ENCODE data around the gene XYLB. TPM values are rescaled to one million over a fixed set of nuclear protein-coding genes. Genes with fewer than 3 reads are reported as not detected.

The XYLB gene
- total and polyA plus RNA-seq, 10 donors = 0.33 to 12.3 (median 2.1) TPM

- DNase-seq = no peak
- intact Hi-C loops (cut with DNase I; ENCODE audit: low total_unique reads) = no loop called here
- no peaks in the 10 kb centered on the region for H3K36me3 ChIP-seq
- no peaks in the 10 kb centered on the region for H3K27me3 ChIP-seq (replicated peaks in 1 of 7)
- no peak overlapping the region for H3K27ac ChIP-seq
- H3K4me3 ChIP-seq = no peak overlapping the region
- no peak for TF ChIP-seq POLR2A (IDR thresholded peaks at IDR 0.05)
- TF ChIP-seq POLR2AphosphoS5 (IDR thresholded peaks at IDR 0.05) = no peak
- TF ChIP-seq CTCF (IDR thresholded peaks at IDR 0.05 in 8 of 11, conservative IDR thresholded peaks at IDR 0.05 in 3 of 11) = no peak
- H3K9me3 ChIP-seq = no peaks in the 10 kb centered on the region
- no peaks in the 10 kb centered on the region for H3K4me1 ChIP-seq
- 19 to 44% (median 30%) methylated on average over 3 of the region's 3 CpGs for WGBS, 5 donors
Observed at GRCh38 chr3:38332201-38332600, 14.4 kb upstream of the XYLB start.

GRCh38 chr3:38334142-38335055, 12.2 kb upstream of the XYLB start:
- no peaks in the 10 kb centered on the region for H3K9me3 ChIP-seq
- H3K4me3 ChIP-seq = no peak overlapping the region
- H3K36me3 ChIP-seq = no peaks in the 10 kb centered on the region
- H3K4me1 ChIP-seq = no peaks in the 10 kb centered on the region
- DNase-seq = no peak
- no peak overlapping the region for H3K27ac ChIP-seq
- intact Hi-C loops (cut with DNase I; ENCODE audit: low total_unique reads) = no loop called here
- no peaks in the 10 kb centered on the region for H3K27me3 ChIP-seq (replicated peaks in 1 of 7)
- WGBS, 5 donors = 72 to 82% (median 78%) methylated on average over 5 of the region's 5 CpGs
- TF ChIP-seq POLR2A (IDR thresholded peaks at IDR 0.05) (no peak), POLR2AphosphoS5 (IDR thresholded peaks at IDR 0.05) (no peak), CTCF (IDR thresholded peaks at IDR 0.05 in 8 of 11, conservative IDR thresholded peaks at IDR 0.05 in 3 of 11) (no peak)

- Histone ChIP-seq H3K27ac (no peak overlapping the region), H3K27me3 (replicated peaks in 1 of 7) (no peaks in the 10 kb centered on the region), H3K4me3 (no peak overlapping the region), H3K4me1 (no peaks in the 10 kb centered on the region), H3K9me3 (no peaks in the 10 kb centered on the region), H3K36me3 (no peaks in the 10 kb centered on the region)
- no peak for TF ChIP-seq CTCF (IDR thresholded peaks at IDR 0.05 in 8 of 11, conservative IDR thresholded peaks at IDR 0.05 in 3 of 11)
- TF ChIP-seq POLR2A (IDR thresholded peaks at IDR 0.05) = no peak
- no peak for TF ChIP-seq POLR2AphosphoS5 (IDR thresholded peaks at IDR 0.05)
- 77 to 91% (median 83%) methylated on average over 6 of the region's 6 CpGs for WGBS, 5 donors
- no peak for DNase-seq
- intact Hi-C loops (cut with DNase I; ENCODE audit: low total_unique reads) = no loop called here
Observed at GRCh38 chr3:38335263-38335662, 11.3 kb upstream of the XYLB start.

GRCh38 chr3:38337703-38338102, 8.9 kb upstream of the XYLB start:
- intact Hi-C loops (cut with DNase I; ENCODE audit: low total_unique reads) = no loop called here
- Histone ChIP-seq H3K36me3 (no peaks in the 10 kb centered on the region), H3K27me3 (replicated peaks in 1 of 7) (no peaks in the 10 kb centered on the region), H3K4me1 (no peaks in the 10 kb centered on the region), H3K4me3 (no peak overlapping the region), H3K9me3 (peaks cover 0 to 5% (median 0%) of the 10 kb centered on the region in 8 donors), H3K27ac (no peak overlapping the region)
- WGBS, 5 donors = 88 to 95% (median 91%) methylated on average over 2 of the region's 2 CpGs
- no peak for DNase-seq
- no peak for TF ChIP-seq POLR2A (IDR thresholded peaks at IDR 0.05)
- no peak for TF ChIP-seq CTCF (IDR thresholded peaks at IDR 0.05 in 8 of 11, conservative IDR thresholded peaks at IDR 0.05 in 3 of 11)
- TF ChIP-seq POLR2AphosphoS5 (IDR thresholded peaks at IDR 0.05) = no peak
